Endothelial cell of umbilical vein (primary cell): ENCODE data around the gene SCYL3. TPM values are rescaled to one million over a fixed set of nuclear protein-coding genes. Genes with fewer than 3 reads are reported as not detected.

ENCODE experiments used
- BruUV-seq: library from RNA; stranded (reverse); fragments of 400-500 nt; replicated peaks from 2 replicates; lab custom pipeline; 2021; lab: Mats Ljungman, UMichigan
- CTCF ChIA-PET: fragments of 300-600, 350-600 bp; sonication (Branson Sonifier 250); formaldehyde crosslinking; loops from one replicate; lab custom pipeline; 2021; ENCODE audit warnings: antibody characterized with exemption, inconsistent platforms; lab: Charles Lee
- POLR2A ChIA-PET: fragments of 300-600, 350-600 bp; sonication (Branson Sonifier 250); formaldehyde crosslinking; loops from one replicate; lab custom pipeline; 2021; ENCODE audit warnings: antibody characterized with exemption, inconsistent platforms; lab: Charles Lee
- DNase-seq: peaks from one replicate; pipeline ENCODE4 v3.0.0-alpha.2; 2011; ENCODE audit warnings: low read depth, low spot score
- FAIRE-seq: peaks from 2 replicates; lab custom pipeline; 2011; peaks lifted over from hg19 to GRCh38; lab: Jason Lieb, UNC
- H2AFZ ChIP-seq: 2 replicates; pipeline ENCODE4 v1.6.0; 2012; ENCODE audit warnings: low read depth, low read length, control low read depth, inconsistent platforms
- H3K27ac ChIP-seq: 2 replicates; pipeline ENCODE4 v1.5.1; 2011; ENCODE audit warnings: low read depth, mild to moderate bottlenecking, control low read depth, low read length, moderate library complexity; ENCODE audit not compliant: insufficient read depth
- H3K27me3 ChIP-seq, 2 experiments: 2 replicates each; pipeline versions ENCODE4 v1.6.0 to v1.6.1; 2011; ENCODE audit warnings: low read length in 2 of 2, mixed read lengths in 1 of 2; ENCODE audit not compliant: control insufficient read depth in 2 of 2, insufficient read depth in 2 of 2
- H3K36me3 ChIP-seq, 2 experiments: 2 replicates in 1 of 2; 3 replicates in 1 of 2; pipeline ENCODE4 v1.5.1; 2011; ENCODE audit warnings: low read length in 2 of 2, mild to moderate bottlenecking in 1 of 2, moderate library complexity in 1 of 2; ENCODE audit not compliant: control insufficient read depth in 2 of 2, insufficient read depth in 2 of 2; ENCODE audit errors: extremely low read depth in 1 of 2
- H3K4me1 ChIP-seq: 3 replicates; pipeline ENCODE4 v1.5.1; 2011; ENCODE audit warnings: mild to moderate bottlenecking, low read length; ENCODE audit not compliant: control insufficient read depth, insufficient read depth; ENCODE audit errors: extremely low read depth
- H3K4me2 ChIP-seq: 2 replicates; pipeline ENCODE4 v1.6.1; 2011; ENCODE audit warnings: low read length, control low read depth, mixed read lengths; ENCODE audit not compliant: insufficient read depth
- H3K4me3 ChIP-seq, 3 experiments: fragments of 200-600 bp in 1 of 3; sonication (generic), shearing (Covaris generic) in 1 of 3; replicated peaks in 1 of 3; 2 replicates each; pipeline ENCODE4 v1.5.1; 2011 to 2016; ENCODE audit warnings: control low read depth in 3 of 3, low read length in 3 of 3, mild to moderate bottlenecking in 2 of 3, inconsistent platforms in 1 of 3, low read depth in 1 of 3, moderate library complexity in 1 of 3; ENCODE audit not compliant: insufficient read depth in 1 of 3
- H3K79me2 ChIP-seq: 2 replicates; pipeline ENCODE4 v1.6.0; 2012; ENCODE audit warnings: low read length, inconsistent platforms; ENCODE audit not compliant: control insufficient read depth, insufficient read depth
- H3K9ac ChIP-seq: replicated peaks from 2 replicates; pipeline ENCODE3; 2011; ENCODE audit warnings: low read length, control low read depth; ENCODE audit not compliant: insufficient read depth; ENCODE audit errors: extremely low read depth
- H3K9me1 ChIP-seq: replicated peaks from 3 replicates; pipeline ENCODE4 v1.6.0; 2011; ENCODE audit warnings: mild to moderate bottlenecking, low read length; ENCODE audit not compliant: control insufficient read depth, insufficient read depth; ENCODE audit errors: extremely low read depth
- H3K9me3 ChIP-seq: replicated peaks from 2 replicates; pipeline ENCODE4 v1.5.1; 2012; ENCODE audit warnings: low read length, inconsistent platforms; ENCODE audit not compliant: control insufficient read depth, insufficient read depth
- H4K20me1 ChIP-seq: replicated peaks from 2 replicates; pipeline ENCODE3; 2011; ENCODE audit warnings: mild to moderate bottlenecking, low read length; ENCODE audit not compliant: control insufficient read depth, insufficient read depth; ENCODE audit errors: extremely low read depth
- EZH2 ChIP-seq: IDR thresholded peaks from 2 replicates; pipeline ENCODE4 v1.6.1; 2012; ENCODE audit warnings: borderline replicate concordance, low read depth, mild to moderate bottlenecking, moderate library complexity, low read length, inconsistent platforms; ENCODE audit not compliant: severe bottlenecking
- FOS ChIP-seq: IDR thresholded peaks from 2 replicates; pipeline ENCODE4 v1.6.1; 2011; ENCODE audit warnings: mild to moderate bottlenecking, low read length, moderate library complexity, borderline replicate concordance; ENCODE audit not compliant: insufficient read depth
- GATA2 ChIP-seq: IDR thresholded peaks from 2 replicates; pipeline ENCODE4 v1.7.0; 2011; ENCODE audit warnings: low read depth, mild to moderate bottlenecking, moderate library complexity, mixed read lengths, low read length; ENCODE audit not compliant: insufficient read length, insufficient read depth
- JUN ChIP-seq: IDR thresholded peaks from 2 replicates; pipeline ENCODE4 v1.6.1; 2011; ENCODE audit warnings: borderline replicate concordance, low read depth; ENCODE audit not compliant: insufficient read length, insufficient read depth
- MYC ChIP-seq: IDR thresholded peaks from one replicate; pipeline ENCODE4 v1.6.1; 2011; ENCODE audit warnings: mild to moderate bottlenecking, low read depth, low read length
- POLR2A ChIP-seq: IDR thresholded peaks from 2 replicates; pipeline ENCODE4 v1.6.1; 2012; ENCODE audit warnings: low read depth, mild to moderate bottlenecking, control low read depth, low read length
- POLR2AphosphoS5 ChIP-seq: IDR thresholded peaks from 2 replicates; pipeline ENCODE4 v1.6.1; 2012; ENCODE audit warnings: low read depth, mild to moderate bottlenecking, control low read depth, low read length, moderate library complexity; ENCODE audit not compliant: insufficient read depth
- dilution Hi-C: fragments of 300-500 bp; cut with MboI; formaldehyde crosslinking; loops from one replicate; pipeline ENCODE4 v1.15.0; 2019; ENCODE audit warnings: low sequenced_read_pairs; ENCODE audit not compliant: extremely low pct_ligation_motif_present
- intact Hi-C: fragments of 100-400 bp; cut with micrococcal nuclease; formaldehyde crosslinking; loops from one replicate; pipeline ENCODE4 v1.10.0; 2022
- polyA plus RNA-seq, 4 experiments: library from polyadenylated mRNA; depleted of rRNA in 3 of 4; stranded (reverse) in 3 of 4; unstranded in 1 of 4; fragments of >200 nt; gene quantifications; 2 replicates each; pipeline versions ENCODE4 v1.2.1 to v1.2.3, GENCODE V29; 2011 to 2012; ENCODE audit warnings: missing spikeins in 1 of 4
- total RNA-seq: library from RNA; stranded (reverse); gene quantifications from 2 replicates; pipeline ENCODE4 v1.2.3, GENCODE V29; 2021
- TF ChIP-seq, protein P1 (sequence below), 2 donors: IDR thresholded peaks; 1 replicate in 1 of 2; 2 replicates in 1 of 2; pipeline ENCODE4 v1.5.1; 2011; ENCODE audit warnings: low read length in 2 of 2, mild to moderate bottlenecking in 2 of 2, moderate library complexity in 2 of 2, control low read depth in 1 of 2, inconsistent platforms in 1 of 2, low read depth in 1 of 2; ENCODE audit not compliant: insufficient read depth in 1 of 2; ENCODE audit errors: extremely low read depth in 1 of 2
- TF ChIP-seq, protein P2 (sequence below): IDR thresholded peaks from 2 replicates; pipeline ENCODE4 v1.6.1; 2011; ENCODE audit not compliant: insufficient read depth, insufficient read length

The SCYL3 gene
- total and polyA plus RNA-seq, 2 donors (not counting 3 experiments of a cell fraction or from before 2014, with no cell fraction given), result 3.3 to 6.2 TPM

DNA sequence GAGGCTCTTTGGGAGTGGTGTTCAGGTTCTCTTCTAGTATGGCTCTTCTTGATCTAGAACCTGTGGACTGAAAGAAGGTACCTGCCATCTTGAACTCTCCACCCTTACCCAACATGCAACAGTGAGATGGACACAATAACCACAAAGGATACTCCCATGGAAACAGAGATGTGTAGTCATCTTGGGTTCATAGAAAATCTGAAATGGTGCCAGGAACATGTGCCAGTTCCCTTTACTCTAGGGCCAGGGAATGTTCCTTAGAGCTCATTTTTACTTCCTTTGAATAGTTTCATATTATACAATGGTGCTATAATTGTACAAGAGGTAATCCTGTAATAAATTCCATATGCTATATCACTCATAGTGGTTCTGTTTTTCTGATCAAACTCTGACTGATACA lies 13.2 kb upstream of the SCYL3 start:
- Histone ChIP-seq H3K4me3 (no peak overlapping the region), H3K4me1 (peaks cover 9% of the 10 kb centered on the region), H3K79me2 (no peaks in the 10 kb centered on the region), H3K9me3 (no peaks in the 10 kb centered on the region), H3K36me3 (no peaks in the 10 kb centered on the region), H4K20me1 (no peaks in the 10 kb centered on the region), H3K27me3 (no peaks in the 10 kb centered on the region), H3K4me2 (no peak overlapping the region), H3K9me1 (no peaks in the 10 kb centered on the region), H2AFZ (no peak overlapping the region), H3K9ac (no peak overlapping the region), H3K27ac (no peak overlapping the region)
- dilution Hi-C loops, result no loop called here
- DNase-seq (no peak), FAIRE-seq (no peak)
- CTCF ChIA-PET, result interaction anchor here (1.1 to 1.5 kb wide), 2 partner anchors 10 to 13 kb away, joined by 3 to 7 read pairs; partner anchors contain the start of gene SCYL3
- POLR2A ChIA-PET, result no interaction called here
- no peak for TF ChIP-seq GATA2
- intact Hi-C loops, result no loop called here
- no TSS peak for BruUV-seq

DNA sequence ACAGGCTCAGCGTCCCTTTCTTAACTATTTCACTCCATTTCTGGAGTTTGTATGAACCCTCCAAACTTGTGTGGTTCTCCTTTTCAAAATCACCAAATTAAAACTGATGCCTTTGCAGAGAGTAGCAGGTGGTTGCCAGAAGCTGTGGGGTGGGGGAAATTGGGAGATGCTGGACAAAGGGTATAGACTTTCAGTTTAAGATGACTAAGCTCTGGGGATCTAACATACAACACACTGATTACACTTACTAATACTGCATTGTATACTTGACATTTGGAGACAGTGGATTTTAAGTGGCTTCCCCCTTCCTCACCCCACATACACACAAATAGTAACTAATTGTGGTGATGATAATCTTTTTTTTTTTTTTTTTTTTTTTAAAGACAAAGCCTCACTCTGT lies 11.1 kb upstream of the SCYL3 start:
- ChIA-PET CTCF (interaction anchor here (1.2 kb wide), 1 partner anchor 760 kb away, joined by 3 read pairs; no protein-coding TSS in a partner anchor), POLR2A (no interaction called here)
- Histone ChIP-seq H3K9me3 (no peaks in the 10 kb centered on the region), H3K27ac (no peak overlapping the region), H3K27me3 (peaks cover 7 to 10% of the 10 kb centered on the region in 2 experiments), H4K20me1 (no peaks in the 10 kb centered on the region), H3K4me1 (peaks cover 9% of the 10 kb centered on the region), H3K36me3 (no peaks in the 10 kb centered on the region), H3K79me2 (no peaks in the 10 kb centered on the region), H3K9me1 (no peaks in the 10 kb centered on the region), H2AFZ (no peak overlapping the region), H3K4me2 (no peak overlapping the region), H3K4me3 (no peak overlapping the region), H3K9ac (no peak overlapping the region)
- FAIRE-seq (no peak), DNase-seq (no peak)
- intact Hi-C loops (no loop called here), dilution Hi-C loops (no loop called here)
- no TSS peak for BruUV-seq
- TF ChIP-seq FOS (no peak), JUN (no peak), EZH2 (no peak), POLR2A (no peak), MYC (no peak), GATA2 (no peak), POLR2AphosphoS5 (no peak)
- TF ChIP-seq, protein P1, sequence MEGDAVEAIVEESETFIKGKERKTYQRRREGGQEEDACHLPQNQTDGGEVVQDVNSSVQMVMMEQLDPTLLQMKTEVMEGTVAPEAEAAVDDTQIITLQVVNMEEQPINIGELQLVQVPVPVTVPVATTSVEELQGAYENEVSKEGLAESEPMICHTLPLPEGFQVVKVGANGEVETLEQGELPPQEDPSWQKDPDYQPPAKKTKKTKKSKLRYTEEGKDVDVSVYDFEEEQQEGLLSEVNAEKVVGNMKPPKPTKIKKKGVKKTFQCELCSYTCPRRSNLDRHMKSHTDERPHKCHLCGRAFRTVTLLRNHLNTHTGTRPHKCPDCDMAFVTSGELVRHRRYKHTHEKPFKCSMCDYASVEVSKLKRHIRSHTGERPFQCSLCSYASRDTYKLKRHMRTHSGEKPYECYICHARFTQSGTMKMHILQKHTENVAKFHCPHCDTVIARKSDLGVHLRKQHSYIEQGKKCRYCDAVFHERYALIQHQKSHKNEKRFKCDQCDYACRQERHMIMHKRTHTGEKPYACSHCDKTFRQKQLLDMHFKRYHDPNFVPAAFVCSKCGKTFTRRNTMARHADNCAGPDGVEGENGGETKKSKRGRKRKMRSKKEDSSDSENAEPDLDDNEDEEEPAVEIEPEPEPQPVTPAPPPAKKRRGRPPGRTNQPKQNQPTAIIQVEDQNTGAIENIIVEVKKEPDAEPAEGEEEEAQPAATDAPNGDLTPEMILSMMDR (IDR thresholded peaks at IDR 0.05; ENCODE audit: extremely low read depth in 1 of 2, insufficient read depth in 1 of 2, low read depth in 1 of 2, low read length in 2 of 2), result no peak
- TF ChIP-seq, protein P2, sequence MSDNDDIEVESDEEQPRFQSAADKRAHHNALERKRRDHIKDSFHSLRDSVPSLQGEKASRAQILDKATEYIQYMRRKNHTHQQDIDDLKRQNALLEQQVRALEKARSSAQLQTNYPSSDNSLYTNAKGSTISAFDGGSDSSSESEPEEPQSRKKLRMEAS, result no peak
